Inflammatory macrophage treated with lipopolysaccharide for 4 hours (primary cell): ENCODE measurements around the gene ZMYND8.
A peak's percentile ranks its signal among the peaks of the same experiment; 100 is the strongest.
"Not testable (repeated sequence)": the region's sequence is repeated elsewhere in the genome, so short reads cannot be mapped to it uniquely, and the experiment has no call there.

ENCODE experiments used
- DNase-seq: peaks from one replicate; pipeline ENCODE4 v3.0.0-alpha.2; 2020

ZMYND8 gene

GRCh38 chr20:47309394-47309793, 47.1 kb downstream of the ZMYND8 start:
- no peak for DNase-seq

GRCh38 chr20:47307569-47307968, 48.9 kb downstream of the ZMYND8 start:
- DNase-seq = not testable (repeated sequence)

GRCh38 chr20:47306755-47307370, 49.6 kb downstream of the ZMYND8 start:
- DNase-seq = no peak

DNA sequence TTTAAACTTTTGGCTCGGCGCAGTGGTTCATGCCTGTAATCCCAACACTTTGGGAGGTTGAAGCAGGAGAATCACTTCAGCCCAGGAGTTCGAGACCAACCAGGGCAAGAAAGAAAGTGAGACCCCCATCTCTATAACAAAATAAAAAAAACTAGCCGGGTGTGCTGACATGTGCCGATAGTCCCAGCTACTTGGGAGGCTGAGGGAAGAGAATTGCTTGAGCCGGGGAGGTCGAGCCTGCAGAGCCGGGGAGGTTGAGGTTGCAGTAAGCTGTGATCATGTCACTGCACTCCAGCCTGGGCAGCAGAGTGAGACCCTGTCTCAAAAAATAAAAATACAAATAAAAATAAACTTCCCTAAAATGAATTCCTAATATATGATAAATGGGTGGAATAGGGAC, 50.4 kb downstream of the ZMYND8 start:
- DNase-seq = no peak

DNA sequence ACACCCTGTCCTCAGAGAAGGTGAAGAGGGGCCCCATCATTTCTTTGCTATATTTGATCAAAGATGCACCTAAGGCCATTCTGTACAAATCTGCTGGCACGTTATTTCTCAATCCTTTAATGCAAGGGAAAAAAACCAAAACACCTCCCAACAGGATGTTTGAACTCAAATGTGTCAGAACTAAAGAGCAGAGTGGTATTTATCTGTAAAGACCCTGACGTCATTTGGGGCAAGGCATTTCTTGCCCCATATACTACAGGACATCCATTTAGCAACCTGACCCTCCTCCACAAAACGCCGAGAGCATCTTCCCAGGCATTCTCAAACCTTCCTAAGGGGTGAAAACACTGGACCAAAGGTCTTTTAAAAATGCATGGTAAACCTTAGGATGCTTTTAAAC, 50.8 kb downstream of the ZMYND8 start:
- no peak for DNase-seq

- no peak for DNase-seq
Measured at GRCh38 chr20:47304287-47304686, 52.2 kb downstream of the ZMYND8 start.

DNA sequence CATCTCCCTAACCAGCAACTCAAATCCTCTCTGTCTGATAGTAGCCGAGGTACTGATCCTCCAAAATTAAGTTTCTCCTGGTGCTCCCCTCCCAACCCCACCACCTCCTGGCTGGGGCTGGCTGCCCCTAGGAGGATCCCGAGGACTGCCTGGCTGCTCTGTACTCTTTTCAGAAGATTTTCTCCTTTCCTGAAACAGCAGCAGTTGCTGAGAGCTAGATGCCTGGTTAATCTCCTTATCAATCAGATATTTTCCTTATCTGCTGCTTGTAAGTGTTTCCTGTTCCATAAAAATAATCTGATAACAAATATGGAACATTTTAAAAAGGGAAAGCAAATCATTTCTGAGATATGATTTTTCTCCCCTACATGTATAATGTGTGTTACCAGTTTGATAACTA, 52.8 kb downstream of the ZMYND8 start:
- DNase-seq = no peak

GRCh38 chr20:47300071-47300470, 56.4 kb downstream of the ZMYND8 start:
- DNase-seq = no peak

DNA sequence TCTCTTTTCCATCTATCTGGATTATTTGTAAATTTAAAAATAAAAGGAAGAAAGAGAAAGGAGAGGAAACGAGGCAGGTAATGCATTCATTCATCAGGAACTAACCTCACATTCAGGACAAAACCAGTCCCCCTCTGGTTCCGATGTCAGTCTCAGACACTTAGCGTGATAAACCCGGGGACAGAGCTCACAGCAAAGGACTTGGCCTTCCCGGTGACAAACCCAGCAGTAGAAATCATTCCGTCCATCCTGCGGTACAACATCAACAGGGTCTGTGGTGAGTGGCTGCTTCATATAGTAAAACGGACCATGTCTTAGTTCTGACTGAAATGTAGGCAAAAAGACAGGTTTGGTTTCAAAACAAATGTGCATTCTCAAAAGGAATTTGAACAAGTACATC, 57.9 kb downstream of the ZMYND8 start:
- DNase-seq = no peak

DNA sequence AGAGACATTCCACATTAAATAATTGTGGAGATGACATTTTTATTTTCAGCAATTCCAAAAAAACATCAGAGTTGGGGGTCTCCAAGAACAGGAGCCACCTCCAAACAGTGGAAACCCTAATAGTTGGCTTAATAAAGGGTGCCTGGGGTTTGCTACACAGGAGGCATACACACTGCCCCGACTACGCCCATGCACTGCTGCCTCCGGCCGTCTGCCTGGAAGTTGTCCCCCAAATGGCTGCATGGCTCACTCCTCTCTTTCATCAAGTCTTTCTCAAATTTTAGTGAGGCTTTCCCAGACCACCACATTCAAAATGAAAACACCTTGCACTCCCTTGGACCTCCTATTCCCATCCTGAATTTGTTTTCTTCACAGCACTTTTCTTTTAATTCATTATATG, 58.8 kb downstream of the ZMYND8 start:
- DNase-seq = no peak

DNA sequence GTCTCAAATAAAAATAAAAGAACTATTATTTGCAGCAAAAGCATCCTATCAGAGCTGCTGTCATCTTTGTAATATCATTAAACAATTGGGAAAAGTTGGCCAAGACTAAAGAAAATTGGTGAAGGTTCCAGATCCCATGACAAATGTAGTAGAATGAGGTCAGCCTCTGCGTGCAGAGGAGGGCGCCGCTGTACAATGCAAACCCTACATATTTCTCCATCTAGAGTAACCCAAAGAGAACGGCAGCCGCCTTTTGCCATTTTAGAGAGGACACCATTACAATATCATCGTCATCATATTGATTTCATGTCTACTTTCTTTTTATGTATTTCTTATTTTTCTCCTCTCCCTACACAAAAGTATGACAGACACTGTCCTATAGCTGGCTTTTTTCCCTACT, 59.5 kb downstream of the ZMYND8 start:
- peak; percentile 12 for DNase-seq

GRCh38 chr20:47295921-47296426, 60.5 kb downstream of the ZMYND8 start:
- DNase-seq = no peak

GRCh38 chr20:47295129-47295813, 61.2 kb downstream of the ZMYND8 start:
- DNase-seq = no peak

DNA sequence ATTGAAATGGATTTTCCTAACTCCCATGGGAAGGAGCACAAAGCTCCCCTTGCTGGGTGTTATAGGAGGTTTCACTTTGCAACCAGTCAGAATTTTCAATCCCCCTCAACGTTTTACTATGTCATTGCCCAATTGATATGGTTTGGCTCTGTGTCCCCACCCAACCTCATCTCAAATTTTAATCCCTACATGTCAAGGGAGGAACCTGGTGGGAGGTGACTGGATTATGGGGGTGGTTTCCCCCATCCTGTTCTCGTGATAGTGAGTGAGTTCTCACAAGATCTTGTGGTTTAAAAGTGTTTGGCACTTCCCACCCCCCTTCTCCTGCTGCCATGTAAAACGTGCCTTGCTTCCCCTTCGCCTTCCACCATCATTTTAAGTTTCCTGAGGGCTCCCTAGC, 62.9 kb downstream of the ZMYND8 start:
- DNase-seq = peak; percentile 41

GRCh38 chr20:47292581-47292980, 63.9 kb downstream of the ZMYND8 start:
- no peak for DNase-seq

DNA sequence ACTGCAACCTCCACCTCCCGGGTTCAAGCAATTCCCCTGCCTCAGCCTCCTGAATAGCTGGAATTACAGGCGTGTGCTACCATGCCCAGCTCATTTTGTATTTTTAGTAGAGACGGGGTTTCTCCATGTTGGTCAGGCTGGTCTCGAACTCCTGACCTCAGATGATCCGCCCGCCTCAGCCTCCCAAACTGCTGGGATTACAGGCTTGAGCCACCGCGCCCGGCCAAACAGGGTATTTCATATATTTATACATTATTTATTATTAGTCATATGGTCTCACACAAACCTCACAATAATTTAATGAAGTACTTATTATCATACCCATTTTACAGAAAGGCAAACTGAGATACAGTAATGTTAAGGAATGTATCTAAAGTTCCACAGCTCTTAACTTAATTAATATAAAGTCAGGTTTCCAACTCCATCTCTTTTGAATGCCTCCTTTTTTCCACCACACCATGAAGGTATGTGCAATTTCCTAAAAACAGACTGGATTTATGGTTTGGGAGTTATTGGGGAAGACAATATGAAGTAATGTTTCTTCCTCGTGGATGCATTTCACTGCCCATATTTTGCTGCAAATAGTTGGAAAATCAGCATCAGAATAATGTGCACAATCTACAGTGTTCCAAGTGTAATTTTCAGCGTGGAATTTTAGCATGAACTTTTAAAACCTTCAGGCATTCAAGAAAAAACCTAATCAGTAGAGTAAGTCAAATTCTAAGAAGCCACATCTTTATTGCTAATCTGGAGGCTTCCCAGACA, 65.7 kb downstream of the ZMYND8 start:
- DNase-seq = no peak

DNA sequence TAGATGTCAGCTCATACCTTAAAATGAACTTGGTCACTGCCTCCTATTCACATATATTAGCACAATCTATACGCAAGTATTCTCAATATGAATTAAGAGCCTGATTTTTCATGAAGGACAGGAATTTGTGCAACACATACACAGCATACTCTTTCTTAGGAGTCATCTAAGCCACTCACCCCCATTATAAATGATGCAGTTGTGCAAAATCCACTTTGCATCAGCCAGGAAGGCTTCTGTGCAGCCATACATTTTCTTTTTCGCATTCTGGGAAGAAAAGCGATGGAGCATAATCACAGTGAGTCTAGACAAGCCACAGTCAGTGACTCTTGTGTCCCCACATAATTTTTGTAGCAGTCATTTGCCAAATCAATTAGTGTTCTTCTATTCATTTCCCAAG, 66.5 kb downstream of the ZMYND8 start:
- no peak for DNase-seq

GRCh38 chr20:47289096-47289495, 67.4 kb downstream of the ZMYND8 start:
- DNase-seq = no peak

DNA sequence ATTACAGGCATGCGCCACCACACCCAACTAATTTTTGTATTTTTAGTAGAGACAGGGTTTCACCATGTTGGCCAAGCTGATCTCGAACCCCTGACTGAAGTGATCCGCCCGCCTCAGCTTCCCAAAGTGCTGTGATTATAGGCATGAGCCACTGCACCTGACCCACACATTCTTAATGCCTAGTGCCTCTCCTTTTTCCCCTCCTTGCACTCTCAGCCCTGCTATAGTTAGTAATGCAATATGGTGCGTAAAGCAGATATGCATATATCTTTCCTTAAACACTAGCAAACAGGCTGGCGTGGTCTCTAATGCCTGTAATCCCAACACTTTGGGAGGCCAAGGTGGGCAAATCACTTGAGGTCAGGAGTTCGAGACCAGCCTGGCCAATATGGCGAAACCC, 68.0 kb downstream of the ZMYND8 start:
- DNase-seq = not testable (repeated sequence)

DNA sequence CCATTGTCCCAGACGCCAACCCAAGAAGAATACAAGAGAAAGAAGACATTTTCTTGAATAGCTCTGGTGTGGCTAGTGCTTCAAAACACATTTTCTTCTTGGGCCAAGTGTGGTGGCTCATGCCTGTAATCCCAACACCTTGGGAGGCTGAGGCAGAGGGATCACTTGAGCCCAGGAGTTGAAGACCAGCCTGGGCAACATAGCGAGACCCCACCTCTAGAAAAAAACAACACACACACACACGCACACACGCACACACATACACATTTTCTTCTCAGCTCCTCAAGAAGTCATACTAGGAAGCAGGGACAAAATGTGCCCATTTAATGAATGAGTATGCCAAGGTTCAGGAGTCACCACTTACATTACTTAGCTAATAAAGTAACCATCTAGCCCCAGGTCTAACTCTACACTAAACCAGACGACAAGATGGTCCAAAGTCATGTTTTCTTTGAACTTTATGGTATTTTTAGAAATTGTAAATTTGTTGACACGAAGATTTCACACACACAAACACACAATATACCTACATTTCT, 68.8 kb downstream of the ZMYND8 start:
- no peak for DNase-seq

GRCh38 chr20:47286681-47287080, 69.8 kb downstream of the ZMYND8 start:
- DNase-seq = no peak

- no peak for DNase-seq
Measured at GRCh38 chr20:47285189-47285588, 71.3 kb downstream of the ZMYND8 start.

DNA sequence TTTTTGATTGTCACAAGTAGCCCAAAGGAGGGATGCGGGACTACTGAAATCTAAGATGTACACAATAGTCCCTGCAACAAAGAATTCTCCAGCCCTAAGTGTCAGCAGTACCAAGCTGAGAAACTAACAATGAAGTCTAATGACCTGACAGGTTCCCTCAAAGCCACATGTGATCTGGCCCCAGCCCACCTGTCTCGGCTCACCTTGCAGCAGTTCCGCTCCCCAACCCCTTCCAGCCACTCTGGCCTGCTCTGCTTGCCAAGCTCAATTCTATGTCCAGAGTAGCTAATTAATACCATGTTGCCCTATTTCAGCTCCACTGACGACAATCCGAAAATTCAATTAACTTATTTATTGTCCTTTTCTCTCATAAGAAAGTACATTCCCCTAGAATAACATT, 72.1 kb downstream of the ZMYND8 start:
- DNase-seq = no peak

GRCh38 chr20:47283411-47283810, 73.1 kb downstream of the ZMYND8 start:
- DNase-seq = no peak
